NCI-H1694 treated with DMSO at 0.1 percent for 48 hours (cell line): Measurements from ENCODE around the gene OGFR.

Source experiments
- DNase-seq: peaks from one replicate; lab custom pipeline; 2025; lab: John Stamatoyannopoulos, UW

The OGFR gene

DNA sequence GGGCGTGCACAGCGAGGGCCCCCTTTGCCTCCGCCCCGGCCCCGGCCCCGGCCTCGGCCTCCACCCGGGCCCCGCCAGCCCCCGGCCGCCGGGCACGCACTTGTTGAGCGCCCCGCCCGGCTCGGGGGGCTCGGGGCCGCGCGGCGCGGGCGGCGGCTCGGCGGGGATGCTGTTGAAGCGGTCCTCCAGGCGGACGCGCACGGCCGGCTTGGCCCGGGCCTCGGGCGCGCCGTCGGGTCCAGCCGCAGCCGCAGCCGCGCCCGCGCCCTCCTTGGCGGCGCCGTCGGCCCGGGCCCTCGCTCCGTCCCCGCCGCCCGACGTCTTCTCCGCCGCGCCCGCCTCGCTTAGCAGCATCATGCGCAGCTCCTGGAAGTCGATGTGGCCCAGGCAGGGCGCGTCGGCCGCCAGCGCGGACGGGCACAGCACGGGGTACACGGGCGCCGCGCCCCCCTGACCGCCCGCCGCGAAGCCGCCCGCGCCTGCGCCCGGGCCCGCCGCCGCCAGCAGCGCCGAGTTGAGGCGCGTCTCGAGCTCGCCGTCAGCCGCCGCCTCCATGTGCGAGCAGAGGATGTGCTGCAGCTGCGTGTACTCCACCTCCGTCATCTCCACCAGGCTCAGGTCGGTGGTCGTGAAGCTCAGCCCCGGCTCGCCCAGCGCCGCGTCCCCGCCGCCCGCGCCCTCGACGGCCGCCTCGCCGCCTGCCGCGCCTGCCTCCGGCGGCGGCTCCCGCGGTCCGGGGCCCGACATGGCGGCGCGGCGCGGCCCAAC is 56.5 kb downstream of the OGFR start:
- no peak for DNase-seq

DNA sequence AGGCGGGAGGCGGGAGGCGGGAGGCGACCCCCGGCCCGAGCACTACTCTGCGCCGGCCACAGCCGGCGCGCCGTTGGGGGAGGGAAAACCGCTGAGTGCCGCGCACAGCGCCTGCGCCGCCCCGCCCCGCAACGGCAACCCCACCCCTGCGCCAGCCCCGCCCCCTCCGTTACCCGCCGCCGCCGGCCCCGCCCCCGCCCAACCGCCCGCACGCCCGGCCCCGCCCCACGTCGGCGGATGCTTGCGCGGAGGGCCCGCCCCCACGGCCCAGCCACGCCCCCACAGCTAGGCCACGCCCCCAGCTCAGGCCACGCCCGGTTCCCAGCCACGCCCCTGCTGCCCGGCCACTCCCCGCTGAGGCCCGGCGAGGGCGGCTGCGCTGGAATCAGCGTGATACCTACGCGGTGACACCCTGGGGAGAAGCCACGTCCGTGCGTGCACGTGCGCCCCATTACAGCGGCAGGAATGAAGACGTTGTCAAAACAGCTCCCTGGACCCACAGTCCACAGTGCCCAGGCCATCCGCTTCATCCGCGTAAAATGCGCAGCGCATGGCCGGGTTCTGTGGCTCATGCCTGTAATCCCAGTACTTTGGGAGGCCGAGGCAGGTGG is 57.2 kb downstream of the OGFR start, which contains the start of gene TCFL5:
Gene TCFL5 (minus strand): TSS at position 97 of the 611 bp plus-strand sequence. CDS start 152 bp downstream, outside the sequence.
- peak; percentile 14 for DNase-seq
